Uterus (tissue), 4 donors: ENCODE results near the gene ZNHIT3. TPM values are rescaled to one million over a fixed set of nuclear protein-coding genes. Genes with fewer than 3 reads are reported as not detected.
"Not testable (repeated sequence)": the region's sequence is repeated elsewhere in the genome, so short reads cannot be mapped to it uniquely, and the experiment has no call there.

Experiments used
- DNase-seq, 2 donors: peaks; one replicate each; pipeline ENCODE4 v3.0.0-alpha.2; 2019 to 2020
- H3K27ac ChIP-seq, 2 donors: fragments of 200-600 bp; sonication (generic); 1 replicate in 1 of 2; 2 replicates in 1 of 2; pipeline ENCODE4 v1.5.1; 2016 to 2018
- H3K27me3 ChIP-seq, 2 donors: fragments of 200-600 bp; sonication (generic); one replicate each; pipeline ENCODE4 v1.5.1; 2018 to 2019; ENCODE audit warnings: control low read depth in 1 of 2
- H3K36me3 ChIP-seq, 2 donors: fragments of 200-600 bp; sonication (generic); one replicate each; pipeline ENCODE4 v1.5.1; 2019; ENCODE audit warnings: control low read depth in 1 of 2
- H3K4me1 ChIP-seq, 2 donors: fragments of 200-600 bp; sonication (generic); one replicate each; pipeline ENCODE4 v1.5.1; 2018 to 2019; ENCODE audit warnings: control low read depth in 1 of 2
- H3K4me3 ChIP-seq, 2 donors: fragments of 200-600 bp; sonication (generic); 1 replicate in 1 of 2; 2 replicates in 1 of 2; pipeline ENCODE4 v1.5.1; 2018 to 2019; ENCODE audit warnings: mild to moderate bottlenecking in 1 of 2
- H3K9me3 ChIP-seq, 2 donors: fragments of 200-600 bp; sonication (generic); one replicate each; pipeline ENCODE4 v1.5.1; 2019; ENCODE audit warnings: control low read depth in 1 of 2
- POLR2A ChIP-seq, 2 donors: fragments of 450-650 bp; IDR thresholded peaks; one replicate each; pipeline ENCODE4 v1.6.1; 2016; ENCODE audit warnings: antibody characterized with exemption in 2 of 2, mild to moderate bottlenecking in 1 of 2, moderate library complexity in 1 of 2
- intact Hi-C: fragments of 100-400 bp; cut with DNase I; formaldehyde crosslinking; loops from one replicate; pipeline ENCODE4 v1.15.1; 2023; ENCODE audit warnings: low total_unique reads
- total RNA-seq, 4 donors: library from RNA; depleted of rRNA in 3 of 4; stranded (reverse); fragments of >200 nt in 3 of 4; gene quantifications; one replicate each; pipeline versions ENCODE4 v1.1.0 to v1.2.4, GENCODE V29; 2014 to 2023
- TF ChIP-seq, protein P1 (sequence below), 4 experiments: fragments of 200-600 bp in 2 of 4; fragments of 450-650 bp in 2 of 4; sonication (generic) in 2 of 4; IDR thresholded peaks; one replicate each; pipeline ENCODE4 v1.5.1; 2016 to 2019; ENCODE audit warnings: antibody characterized with exemption in 4 of 4, mild to moderate bottlenecking in 2 of 4, moderate library complexity in 1 of 4
- donor health status: DM: yes; HTN: yes; CAD: no.

Gene ZNHIT3
- total RNA-seq, 4 donors from 2014 or later, result 10.0 to 34.5 (median 24.4) TPM

DNA sequence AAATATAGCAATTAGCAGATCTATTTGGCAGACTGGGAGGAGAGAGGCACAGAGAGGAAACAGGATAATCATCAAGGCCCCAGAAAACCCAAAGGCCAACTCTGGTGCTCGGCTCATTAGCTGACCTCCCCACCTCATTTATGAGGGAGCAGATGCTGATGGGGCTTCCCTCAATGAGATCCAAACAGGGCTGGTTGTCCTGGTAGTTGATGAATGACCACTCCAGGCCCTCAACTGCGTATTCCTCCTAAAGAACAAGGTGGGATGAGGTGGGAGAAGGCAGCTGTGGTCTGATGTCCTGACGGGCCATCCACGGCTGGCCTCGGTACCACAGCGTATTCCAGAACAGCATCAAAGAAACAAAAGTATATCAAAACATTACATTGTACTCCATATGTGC lies 20.8 kb downstream of the ZNHIT3 start:
- TF ChIP-seq, protein P1, sequence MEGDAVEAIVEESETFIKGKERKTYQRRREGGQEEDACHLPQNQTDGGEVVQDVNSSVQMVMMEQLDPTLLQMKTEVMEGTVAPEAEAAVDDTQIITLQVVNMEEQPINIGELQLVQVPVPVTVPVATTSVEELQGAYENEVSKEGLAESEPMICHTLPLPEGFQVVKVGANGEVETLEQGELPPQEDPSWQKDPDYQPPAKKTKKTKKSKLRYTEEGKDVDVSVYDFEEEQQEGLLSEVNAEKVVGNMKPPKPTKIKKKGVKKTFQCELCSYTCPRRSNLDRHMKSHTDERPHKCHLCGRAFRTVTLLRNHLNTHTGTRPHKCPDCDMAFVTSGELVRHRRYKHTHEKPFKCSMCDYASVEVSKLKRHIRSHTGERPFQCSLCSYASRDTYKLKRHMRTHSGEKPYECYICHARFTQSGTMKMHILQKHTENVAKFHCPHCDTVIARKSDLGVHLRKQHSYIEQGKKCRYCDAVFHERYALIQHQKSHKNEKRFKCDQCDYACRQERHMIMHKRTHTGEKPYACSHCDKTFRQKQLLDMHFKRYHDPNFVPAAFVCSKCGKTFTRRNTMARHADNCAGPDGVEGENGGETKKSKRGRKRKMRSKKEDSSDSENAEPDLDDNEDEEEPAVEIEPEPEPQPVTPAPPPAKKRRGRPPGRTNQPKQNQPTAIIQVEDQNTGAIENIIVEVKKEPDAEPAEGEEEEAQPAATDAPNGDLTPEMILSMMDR (IDR thresholded peaks at IDR 0.05), result no peak
- no peak for TF ChIP-seq POLR2A (IDR thresholded peaks at IDR 0.05)
- H3K27me3 ChIP-seq, result no peaks in the 10 kb centered on the region
- H3K4me1 ChIP-seq, result no peaks in the 10 kb centered on the region
- H3K9me3 ChIP-seq, result no peaks in the 10 kb centered on the region
- H3K27ac ChIP-seq, result no peak overlapping the region
- DNase-seq, result no peak
- no peak overlapping the region for H3K4me3 ChIP-seq
- intact Hi-C loops, result no loop called here
- no peaks in the 10 kb centered on the region for H3K36me3 ChIP-seq

DNA sequence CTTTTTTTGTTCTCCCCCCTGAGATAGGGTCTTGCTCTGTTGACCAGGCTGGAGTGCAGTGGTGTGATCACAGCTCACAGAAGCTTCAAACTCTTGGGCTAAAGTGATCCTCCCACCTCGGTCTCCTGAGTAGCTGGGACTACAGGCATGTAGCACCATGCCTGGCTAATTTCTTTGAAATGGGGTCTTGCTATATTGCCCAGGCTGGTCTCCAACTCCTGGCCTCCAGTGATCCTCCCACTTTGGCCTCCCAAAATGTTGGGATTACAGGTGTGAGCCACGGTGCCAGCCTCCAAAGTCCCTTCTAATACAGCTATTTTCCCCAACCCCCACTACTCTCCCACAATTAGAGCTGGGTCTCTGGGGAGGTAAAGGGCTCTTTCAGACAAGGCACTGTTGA lies 22.0 kb downstream of the ZNHIT3 start:
- H3K4me3 ChIP-seq, H3K27ac ChIP-seq, H3K4me1 ChIP-seq, DNase-seq, H3K9me3 ChIP-seq, intact Hi-C loops, H3K27me3 ChIP-seq, H3K36me3 ChIP-seq: not testable (repeated sequence)

DNA sequence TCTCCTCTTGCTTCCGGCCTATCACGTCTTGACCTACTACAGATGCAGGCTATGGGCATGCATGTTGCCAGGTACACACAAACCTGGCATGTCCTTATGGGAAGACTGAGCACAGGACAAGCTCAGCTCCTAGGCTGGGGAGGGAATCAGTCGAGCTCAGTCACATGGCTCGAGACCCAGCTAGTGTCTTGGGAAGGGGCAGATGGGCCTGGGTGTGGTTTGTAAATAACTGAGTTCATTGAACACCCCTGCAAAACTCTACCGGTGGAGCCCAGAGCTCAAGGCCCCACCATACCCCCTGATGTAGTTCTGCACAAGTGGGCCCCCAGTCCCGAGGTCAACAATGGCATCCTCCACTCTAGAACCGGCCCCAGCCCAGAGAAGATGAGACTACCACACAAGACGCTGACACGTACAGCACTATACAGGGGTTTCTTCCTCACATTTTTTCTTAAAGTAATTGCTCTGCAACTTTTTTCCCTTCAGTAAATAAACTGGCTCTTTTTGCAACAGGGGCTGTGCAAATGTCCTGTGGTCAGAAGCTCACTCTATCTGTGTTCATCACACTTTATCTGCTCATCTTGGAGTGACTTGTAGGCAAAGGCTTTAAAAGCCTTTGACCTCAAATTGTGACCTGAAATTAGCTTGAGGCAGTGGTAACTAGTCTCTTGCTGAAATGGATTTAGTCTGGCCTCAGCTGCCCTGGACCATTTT lies 22.9 kb downstream of the ZNHIT3 start:
- Histone ChIP-seq H3K36me3 (no peaks in the 10 kb centered on the region), H3K27ac (no peak overlapping the region), H3K4me1 (no peaks in the 10 kb centered on the region), H3K9me3 (no peaks in the 10 kb centered on the region), H3K4me3 (no peak overlapping the region), H3K27me3 (no peaks in the 10 kb centered on the region)
- no peak for DNase-seq
- TF ChIP-seq, protein P1 (IDR thresholded peaks at IDR 0.05), result no peak
- no peak for TF ChIP-seq POLR2A (IDR thresholded peaks at IDR 0.05)
- intact Hi-C loops, result no loop called here

DNA sequence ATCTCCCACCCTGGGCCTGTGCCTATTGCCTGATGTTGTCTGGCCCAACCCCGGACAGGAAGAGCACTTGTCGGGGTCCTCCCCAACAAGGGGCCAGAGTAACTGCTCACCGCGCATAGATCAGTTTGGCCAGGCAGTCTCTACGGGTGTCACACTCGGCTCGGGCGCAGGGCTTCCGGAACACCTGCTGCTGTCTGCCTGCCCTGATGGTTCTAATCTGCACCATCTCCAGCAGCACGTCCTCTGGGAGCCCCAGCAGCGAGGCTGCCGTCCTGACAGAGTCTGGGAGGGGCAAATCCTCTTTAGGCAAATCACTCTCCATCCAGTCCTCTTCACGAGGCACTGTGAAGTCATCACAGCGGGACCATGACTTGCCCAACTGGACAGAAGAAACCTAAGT lies 24.2 kb downstream of the ZNHIT3 start:
- Histone ChIP-seq H3K27me3 (no peaks in the 10 kb centered on the region), H3K9me3 (no peaks in the 10 kb centered on the region), H3K27ac (no peak overlapping the region), H3K36me3 (no peaks in the 10 kb centered on the region), H3K4me3 (no peak overlapping the region), H3K4me1 (no peaks in the 10 kb centered on the region)
- intact Hi-C loops, result no loop called here
- DNase-seq, result no peak
- TF ChIP-seq, protein P1 (IDR thresholded peaks at IDR 0.05), result no peak
- no peak for TF ChIP-seq POLR2A (IDR thresholded peaks at IDR 0.05)

DNA sequence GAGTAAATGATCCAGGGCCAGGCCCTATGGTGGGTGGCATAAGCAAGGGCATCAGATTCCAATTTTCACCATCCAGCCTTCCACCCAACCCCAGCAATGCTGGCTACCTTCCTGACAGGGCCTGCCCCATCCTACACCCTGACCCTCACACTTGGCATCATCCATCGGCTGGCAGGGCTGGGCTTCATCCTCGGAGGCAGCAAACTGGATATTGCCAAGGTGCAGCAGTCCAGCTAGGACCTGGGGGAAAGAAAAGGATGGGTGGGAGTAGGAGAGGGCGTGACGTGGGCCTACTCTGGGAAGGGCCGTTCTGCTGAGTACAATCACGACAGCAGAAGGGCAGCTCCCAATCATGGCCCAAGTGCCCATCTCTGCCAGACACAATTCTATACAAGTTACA lies 24.7 kb downstream of the ZNHIT3 start:
- no peak overlapping the region for H3K4me3 ChIP-seq
- TF ChIP-seq, protein P1 (IDR thresholded peaks at IDR 0.05), result no peak
- no peak for TF ChIP-seq POLR2A (IDR thresholded peaks at IDR 0.05)
- no peak for DNase-seq

DNA sequence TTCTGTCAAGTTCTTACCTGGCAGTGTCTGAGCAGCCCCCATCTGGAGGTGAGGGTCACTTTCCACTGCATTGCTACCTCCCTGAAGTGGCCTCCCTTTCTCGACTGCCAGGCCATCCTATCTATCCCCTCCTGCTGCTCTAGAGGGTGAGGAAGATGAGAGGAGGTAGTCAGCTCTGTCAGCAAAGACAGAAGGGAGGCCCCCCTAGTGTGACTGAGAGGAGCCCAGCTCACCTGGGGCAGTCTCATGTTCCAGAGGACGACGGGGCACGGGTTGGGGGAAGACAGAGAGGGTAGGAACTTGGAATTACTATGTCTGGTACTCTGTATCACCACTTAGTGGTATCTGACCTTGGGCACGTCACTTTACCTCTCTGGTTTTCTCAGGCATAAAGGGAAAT lies 26.2 kb downstream of the ZNHIT3 start:
- H3K4me3 ChIP-seq, result no peak overlapping the region
- H3K27ac ChIP-seq, result no peak overlapping the region
- DNase-seq, result no peak
- TF ChIP-seq POLR2A (IDR thresholded peaks at IDR 0.05), result no peak
- TF ChIP-seq, protein P1 (IDR thresholded peaks at IDR 0.05), result no peak
- no peaks in the 10 kb centered on the region for H3K9me3 ChIP-seq
- no peaks in the 10 kb centered on the region for H3K36me3 ChIP-seq
- H3K4me1 ChIP-seq, result no peaks in the 10 kb centered on the region
- no peaks in the 10 kb centered on the region for H3K27me3 ChIP-seq
- intact Hi-C loops, result no loop called here

More for the DNA sequence above, 24.7 kb downstream of the ZNHIT3 start:
- H3K27ac ChIP-seq, result no peak overlapping the region
- no peaks in the 10 kb centered on the region for H3K36me3 ChIP-seq
- no peaks in the 10 kb centered on the region for H3K27me3 ChIP-seq
- H3K4me1 ChIP-seq, result no peaks in the 10 kb centered on the region
- intact Hi-C loops, result no loop called here
- no peaks in the 10 kb centered on the region for H3K9me3 ChIP-seq
